ENCODE data around the gene CD151.
A peak's percentile ranks its signal among the peaks of the same experiment; 100 is the strongest.

The CD151 gene

DNA sequence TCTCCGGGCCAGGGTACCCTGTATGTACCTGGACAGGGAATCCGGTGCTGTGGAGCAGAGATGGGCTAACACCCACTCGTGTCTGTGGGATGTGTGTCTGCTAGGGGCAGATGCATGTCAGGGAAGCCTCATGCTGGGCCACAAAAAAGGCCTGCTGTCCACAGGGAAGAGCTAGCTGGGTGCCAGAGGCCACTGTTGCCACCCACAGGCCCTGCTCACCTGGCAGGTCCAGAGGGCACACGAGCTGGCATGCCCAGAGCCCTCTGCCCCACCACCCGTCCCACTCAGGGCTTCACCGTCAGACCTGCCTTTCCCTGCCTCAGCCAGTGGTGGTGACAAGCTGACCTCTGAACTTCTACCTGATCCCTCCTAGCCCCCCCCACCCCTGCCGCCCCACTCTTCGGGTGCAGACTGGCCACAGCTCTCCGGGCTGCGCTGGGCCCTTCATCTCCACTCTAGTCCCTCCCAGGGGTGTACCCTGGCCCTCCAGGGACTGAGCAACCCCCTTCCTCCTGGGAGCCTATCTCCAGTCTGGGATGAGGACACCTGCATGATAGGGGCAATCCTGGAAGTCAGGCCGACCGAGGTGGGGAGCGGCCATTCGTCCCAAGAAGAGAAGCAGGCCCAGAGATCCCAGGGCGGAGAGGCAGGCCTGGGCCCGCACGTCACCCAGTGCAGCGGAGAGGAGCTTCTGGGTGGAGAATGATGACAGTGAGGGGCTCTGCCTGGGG is 36.0 kb upstream of the CD151 start:
- no peak for DNase-seq
- intact Hi-C loops (cut with DNase I) = no loop called here

DNA sequence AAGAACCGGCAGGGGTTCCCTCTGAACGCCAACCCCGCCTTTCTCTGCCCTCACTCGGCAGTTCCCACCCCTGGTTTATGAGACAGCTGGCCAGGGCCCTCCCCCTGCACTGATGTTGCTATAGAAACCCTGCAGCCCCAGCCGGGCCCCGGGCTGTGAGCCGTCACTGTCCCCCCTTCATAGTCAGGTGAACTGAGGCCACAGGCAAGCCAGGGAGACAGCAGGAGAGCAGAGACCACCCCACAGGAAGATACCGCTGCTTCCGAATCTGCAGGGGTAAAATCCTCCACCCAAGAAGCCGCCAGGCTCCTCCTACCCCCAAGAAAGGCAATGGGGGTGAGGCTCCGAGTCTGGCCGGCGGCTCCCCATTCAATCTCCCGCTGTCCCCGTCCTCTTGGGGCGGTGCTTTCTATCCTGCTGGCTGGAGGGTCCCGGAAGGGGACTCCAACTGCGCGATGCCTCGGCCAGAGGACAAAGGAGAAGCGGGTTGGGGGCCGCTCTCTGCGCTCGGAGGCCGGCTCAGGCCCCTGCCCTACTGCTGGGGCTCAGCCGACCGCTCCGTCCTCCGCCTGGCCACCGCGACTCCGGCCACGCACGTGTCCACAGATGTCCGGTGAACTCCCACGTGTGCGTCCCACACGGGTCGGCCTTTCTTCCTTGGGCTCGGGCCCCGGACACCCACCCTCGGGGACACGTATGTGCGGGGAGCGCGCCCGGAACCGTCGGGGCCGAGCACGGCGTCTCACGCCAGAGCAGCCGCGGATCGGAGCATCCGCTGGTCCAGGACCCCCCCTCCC is 35.3 kb upstream of the CD151 start:
- peak in 9 of 10 donors; percentile 56 to 96 (median 78) for DNase-seq
- intact Hi-C loops (cut with DNase I) = no loop called here

- intact Hi-C loops (cut with DNase I) = no loop called here
- DNase-seq = peak; percentile 64 to 97 (median 75)
Measured at GRCh38 chr11:798093-798713, 34.5 kb upstream of the CD151 start, which contains the start of gene SLC25A22. TSS of gene SLC25A22 (minus strand) at chr11:798281. CDS start at chr11:795006, 3,275 bp downstream.

- intact Hi-C loops (cut with DNase I) = no loop called here
Measured at GRCh38 chr11:799641-800316, 33.0 kb upstream of the CD151 start.

DNA sequence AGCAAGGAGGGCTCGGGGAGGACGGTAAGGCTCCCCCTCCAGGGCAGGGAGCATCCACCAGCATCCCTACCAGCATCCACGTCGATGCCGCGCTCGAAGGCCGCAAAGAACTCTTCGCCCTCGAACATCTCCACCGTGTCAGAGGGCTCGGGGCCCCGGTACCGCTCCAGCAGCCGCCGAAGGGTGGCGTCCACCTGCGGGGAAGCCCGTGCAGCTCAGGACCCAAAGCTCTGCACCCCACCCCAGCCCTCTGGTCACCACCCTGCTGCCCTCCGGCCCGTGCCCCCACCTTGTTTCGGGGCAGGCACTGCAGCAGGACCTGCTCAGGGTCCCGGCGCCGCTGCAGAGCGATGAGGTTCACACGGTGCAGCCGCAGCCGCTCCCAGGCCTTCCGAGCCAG is 32.3 kb upstream of the CD151 start:
- no peak for DNase-seq
- intact Hi-C loops (cut with DNase I) = no loop called here

More at GRCh38 chr11:799641-800316, 33.0 kb upstream of the CD151 start:
- DNase-seq = no peak

GRCh38 chr11:801097-801780 is 31.5 kb upstream of the CD151 start:
- intact Hi-C loops (cut with DNase I) = no loop called here
- DNase-seq = no peak

DNA sequence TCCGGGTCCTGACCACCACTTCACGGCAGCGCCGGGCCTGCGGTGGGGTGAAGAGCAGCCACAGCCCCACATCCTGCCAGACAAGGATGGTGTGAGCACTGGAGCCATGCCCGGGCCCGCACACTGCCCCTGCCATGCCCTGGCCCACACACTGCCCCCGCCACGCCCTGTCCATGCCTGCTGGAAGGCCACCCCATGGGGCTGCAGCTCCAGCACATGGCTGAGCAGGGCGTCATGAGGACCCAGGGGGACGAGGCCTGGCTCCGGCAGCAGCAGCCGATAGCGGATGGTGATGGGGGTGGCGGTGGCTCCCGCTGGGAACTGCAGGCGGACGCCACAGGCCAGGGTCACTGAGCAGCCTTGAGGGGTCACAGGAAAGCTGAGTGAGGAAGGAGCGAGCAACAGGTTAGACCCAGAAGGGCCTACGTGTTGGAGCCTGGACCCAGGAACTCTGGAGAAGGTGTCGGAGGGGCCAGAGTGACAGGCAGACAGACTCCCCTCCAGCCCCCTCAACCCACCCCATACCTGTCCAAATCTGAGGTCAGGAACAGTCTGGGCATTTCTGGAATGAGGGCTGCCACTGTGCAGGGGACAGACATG is 30.6 kb upstream of the CD151 start:
- intact Hi-C loops (cut with DNase I) = no loop called here
- no peak for DNase-seq

DNA sequence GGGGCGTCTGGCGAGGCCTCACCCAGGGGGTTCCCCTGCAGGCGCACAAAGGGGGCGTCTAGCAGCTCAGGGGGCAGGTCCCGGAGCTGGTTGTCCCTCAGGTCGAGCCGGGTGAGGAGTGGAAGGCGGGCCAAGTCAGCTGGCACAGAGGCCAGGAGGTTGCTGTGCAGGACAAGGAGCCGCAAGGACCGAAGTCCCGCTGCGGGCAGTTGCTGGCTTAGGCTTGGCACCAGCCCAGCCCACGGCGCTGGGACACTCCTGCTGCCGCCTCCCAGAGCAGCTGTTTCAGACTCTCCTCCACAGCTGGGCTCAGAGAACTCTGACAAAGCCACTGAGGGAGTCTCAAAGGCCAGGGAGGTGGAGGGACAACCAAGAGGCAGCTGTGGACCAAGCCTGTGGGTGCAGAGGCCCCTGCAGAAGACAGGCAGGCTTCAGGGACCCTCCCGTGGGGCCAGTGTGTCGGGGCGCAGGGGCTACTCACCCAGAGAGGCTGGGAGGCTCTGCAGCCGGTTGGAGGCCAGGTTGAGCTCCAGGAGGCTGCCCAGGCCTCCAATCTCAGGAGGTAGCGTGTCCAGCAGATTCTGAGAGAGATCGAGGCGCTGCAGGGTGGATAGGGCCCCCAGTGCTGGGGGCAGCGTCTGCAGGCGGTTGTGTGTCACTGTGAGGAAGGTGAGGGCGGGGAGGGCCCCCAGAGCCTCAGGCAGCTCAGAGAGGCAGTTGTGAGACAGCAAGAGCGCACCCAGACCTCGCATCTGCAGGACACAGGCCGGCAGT is 29.9 kb upstream of the CD151 start:
- intact Hi-C loops (cut with DNase I) = no loop called here
- no peak for DNase-seq

DNA sequence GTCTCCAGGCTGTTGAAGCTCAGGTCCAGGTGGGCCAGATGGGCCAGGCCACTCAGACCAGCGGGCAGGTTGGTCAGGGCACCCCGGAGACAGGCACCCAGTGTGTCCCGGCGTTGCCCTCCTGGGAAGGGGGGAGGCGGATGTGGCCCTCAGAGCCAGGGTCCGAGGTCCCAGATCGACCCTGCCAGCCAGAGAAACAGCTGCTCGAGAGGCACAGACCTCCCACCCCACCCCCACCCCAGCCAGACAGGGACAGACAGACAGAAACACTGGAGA is 29.3 kb upstream of the CD151 start:
- intact Hi-C loops (cut with DNase I) = no loop called here
- DNase-seq = no peak

DNA sequence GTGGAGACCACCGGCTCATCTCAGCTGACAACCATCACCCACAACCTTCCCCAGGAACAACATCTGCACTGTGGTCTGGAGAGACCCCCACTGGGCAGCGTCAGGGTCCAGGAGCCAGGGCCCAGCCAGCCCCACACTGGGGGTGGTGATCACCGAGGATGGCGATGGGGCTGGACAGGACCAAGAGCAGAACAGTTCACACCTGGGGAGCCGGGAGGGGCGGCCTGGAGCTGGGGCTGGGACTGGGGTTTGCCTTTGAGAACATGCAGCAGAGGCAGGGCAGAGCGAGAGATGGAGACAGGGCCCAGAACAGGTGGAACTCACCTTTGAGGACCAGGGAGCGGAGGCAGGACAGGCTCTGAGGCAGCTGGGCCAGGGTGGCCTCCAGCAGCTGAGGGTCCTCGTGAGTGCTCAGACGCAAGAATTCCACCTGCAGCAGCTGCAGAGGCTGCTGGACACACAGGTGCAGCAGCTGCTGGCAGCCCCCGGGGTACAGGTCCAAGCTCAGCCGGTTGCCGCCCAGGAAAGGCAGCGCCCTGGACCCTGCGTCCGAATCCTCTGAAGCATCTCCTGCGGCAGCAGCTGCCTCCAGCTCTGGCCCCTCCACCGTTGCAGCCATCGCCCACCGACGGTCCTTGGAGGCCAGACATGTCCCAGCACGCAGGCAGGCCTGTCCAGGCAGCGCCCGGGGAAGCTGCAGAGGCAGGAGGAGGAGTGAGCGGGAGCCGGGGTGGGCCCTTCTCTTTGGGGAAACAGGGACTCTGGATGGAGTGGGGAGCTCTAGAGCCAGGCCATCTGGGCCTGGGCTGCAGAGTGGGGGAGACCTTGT is 28.8 kb upstream of the CD151 start:
- intact Hi-C loops (cut with DNase I) = no loop called here
- DNase-seq = no peak

GRCh38 chr11:804599-804964 is 28.2 kb upstream of the CD151 start:
- intact Hi-C loops (cut with DNase I) = no loop called here
- no peak for DNase-seq

DNA sequence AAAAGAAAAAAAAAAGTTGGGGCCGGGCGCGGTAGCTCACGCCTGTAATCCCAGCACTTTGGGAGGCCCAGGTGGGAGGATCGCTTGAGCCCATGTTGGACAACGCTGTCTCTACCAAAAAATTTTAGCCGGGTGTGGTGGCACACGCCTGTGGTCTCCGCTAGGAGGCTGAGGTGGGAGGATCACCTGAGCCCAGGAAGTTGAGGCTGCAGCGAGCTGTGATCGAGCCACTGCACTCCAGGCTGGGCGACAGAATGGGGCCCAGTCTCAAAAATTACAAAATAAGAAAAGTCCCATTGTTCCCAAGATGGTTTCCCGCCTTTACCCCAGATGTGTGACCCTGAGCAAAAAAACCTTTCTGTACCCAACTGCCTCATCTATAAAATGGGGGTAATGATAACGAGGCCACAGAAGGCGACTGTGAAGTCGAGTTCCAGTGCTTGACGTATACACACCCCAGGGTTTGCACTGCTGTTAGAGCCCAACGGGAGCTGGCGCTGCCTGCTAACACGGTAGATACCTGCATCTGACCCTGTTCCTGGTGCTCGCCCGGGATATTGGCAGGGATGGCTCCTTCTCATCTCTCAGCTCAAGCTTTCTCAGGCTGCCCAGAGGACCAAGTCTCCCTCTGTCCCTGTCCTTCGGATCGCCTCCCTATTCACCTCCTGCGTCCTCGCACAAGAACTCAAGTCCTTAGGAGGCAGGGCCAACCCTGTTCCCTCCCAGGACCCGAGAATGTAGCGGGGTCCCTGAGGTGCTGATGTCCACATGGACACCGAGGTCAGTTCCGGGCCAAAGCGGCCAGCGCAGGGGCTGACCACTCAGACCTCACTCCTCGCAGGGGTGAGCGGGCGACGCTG is 24.1 kb upstream of the CD151 start:
- intact Hi-C loops (cut with DNase I) = no loop called here
- DNase-seq = peak in 1 of 10 donors; percentile 66

GRCh38 chr11:809287-810039 is 23.3 kb upstream of the CD151 start, which contains the start of gene RPLP2:
TSS of gene RPLP2 (plus strand) at chr11:809967. CDS start at chr11:810235, 268 bp downstream.
- intact Hi-C loops (cut with DNase I) = no loop called here

GRCh38 chr11:810040-810567 is 22.6 kb upstream of the CD151 start:
- DNase-seq = no peak
- intact Hi-C loops (cut with DNase I) = no loop called here

More at GRCh38 chr11:809287-810039, 23.3 kb upstream of the CD151 start, which contains the start of gene RPLP2:
- peak; percentile 96 to 100 (median 98) for DNase-seq

GRCh38 chr11:811446-812245 is 21.1 kb upstream of the CD151 start:
- intact Hi-C loops (cut with DNase I) = no loop called here
- no peak for DNase-seq

DNA sequence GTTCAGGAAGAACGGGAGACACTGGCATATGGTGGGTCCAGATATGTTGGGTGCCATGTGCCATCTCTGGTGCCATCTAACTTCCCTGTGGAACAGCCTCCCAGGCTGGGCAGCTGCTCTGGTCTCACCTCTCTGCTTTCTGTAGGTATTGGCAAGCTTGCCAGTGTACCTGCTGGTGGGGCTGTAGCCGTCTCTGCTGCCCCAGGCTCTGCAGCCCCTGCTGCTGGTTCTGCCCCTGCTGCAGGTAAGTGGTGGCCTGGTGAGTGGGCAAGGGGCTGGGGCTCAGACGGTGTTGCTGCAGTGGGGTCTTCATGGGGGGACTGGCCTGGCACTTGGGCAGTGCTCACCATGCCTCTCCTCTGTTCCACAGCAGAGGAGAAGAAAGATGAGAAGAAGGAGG is 20.4 kb upstream of the CD151 start:
- intact Hi-C loops (cut with DNase I) = no loop called here
- no peak for DNase-seq
